Umbilical cord (tissue), 2 donors: Measurements from ENCODE around the gene MAP1LC3B. TPM values are rescaled to one million over a fixed set of nuclear protein-coding genes. Genes with fewer than 3 reads are reported as not detected.
A peak's percentile ranks its signal among the peaks of the same experiment; 100 is the strongest.

ENCODE experiments used
- DNase-seq: peaks from one replicate; pipeline ENCODE4 v3.0.0-alpha.2; 2015; ENCODE audit warnings: low spot score
- total RNA-seq: library from RNA; depleted of rRNA; stranded (reverse); fragments of >200 nt; gene quantifications from one replicate; pipeline ENCODE4 v1.2.3, GENCODE V29; 2014; ENCODE audit warnings: low replicate concordance; ENCODE audit not compliant: insufficient read depth

Gene MAP1LC3B
- total RNA-seq, 1 donor from 2014 or later, result 53.4 TPM

DNA sequence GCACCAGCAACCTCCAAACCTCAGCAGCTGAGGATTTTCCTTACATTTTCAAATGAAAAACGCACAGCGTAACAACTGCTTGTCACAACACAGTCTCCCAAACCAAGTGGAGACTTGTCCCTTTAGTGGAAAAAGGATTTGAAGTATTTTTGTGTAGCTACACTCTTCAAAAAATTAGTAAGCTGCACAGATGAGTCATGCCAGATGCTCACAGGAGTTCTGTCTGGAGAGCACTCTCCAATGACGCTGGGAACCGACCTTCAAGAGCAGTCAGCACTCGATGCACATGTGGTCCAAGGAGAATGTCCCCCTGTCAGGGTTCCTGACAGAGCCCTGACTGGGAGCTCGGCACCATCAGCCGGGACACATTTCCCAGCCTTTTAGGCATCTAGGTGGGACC lies 39.8 kb downstream of the MAP1LC3B start:
- DNase-seq, result peak; percentile 76

GRCh38 chr16:87432330-87432915 lies 40.3 kb downstream of the MAP1LC3B start:
- DNase-seq, result no peak

DNA sequence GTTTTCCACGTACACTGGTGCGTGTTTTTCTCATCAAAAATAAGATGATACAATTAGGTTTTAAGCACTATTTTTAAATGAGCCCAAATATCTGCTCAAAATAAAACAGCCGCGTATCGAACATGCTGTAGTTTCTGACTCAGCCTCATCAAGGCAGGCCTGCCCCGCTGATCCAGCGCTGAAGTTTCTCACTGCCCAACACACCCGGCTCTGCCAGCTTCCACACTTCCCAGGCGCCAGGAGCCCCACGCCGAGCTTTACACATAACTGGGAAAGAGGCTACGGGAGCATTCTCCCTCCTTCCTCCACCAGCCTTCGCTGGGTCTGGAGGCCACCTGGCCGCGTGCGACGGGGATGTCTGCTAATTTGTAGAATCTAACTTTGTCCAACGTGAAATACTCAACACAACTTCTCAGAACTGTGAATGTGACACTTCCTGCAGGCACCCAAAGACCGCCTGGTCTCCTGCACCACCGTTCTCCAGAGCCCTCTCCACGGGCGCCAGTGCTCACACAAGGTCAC lies 42.1 kb downstream of the MAP1LC3B start:
- DNase-seq, result no peak

DNA sequence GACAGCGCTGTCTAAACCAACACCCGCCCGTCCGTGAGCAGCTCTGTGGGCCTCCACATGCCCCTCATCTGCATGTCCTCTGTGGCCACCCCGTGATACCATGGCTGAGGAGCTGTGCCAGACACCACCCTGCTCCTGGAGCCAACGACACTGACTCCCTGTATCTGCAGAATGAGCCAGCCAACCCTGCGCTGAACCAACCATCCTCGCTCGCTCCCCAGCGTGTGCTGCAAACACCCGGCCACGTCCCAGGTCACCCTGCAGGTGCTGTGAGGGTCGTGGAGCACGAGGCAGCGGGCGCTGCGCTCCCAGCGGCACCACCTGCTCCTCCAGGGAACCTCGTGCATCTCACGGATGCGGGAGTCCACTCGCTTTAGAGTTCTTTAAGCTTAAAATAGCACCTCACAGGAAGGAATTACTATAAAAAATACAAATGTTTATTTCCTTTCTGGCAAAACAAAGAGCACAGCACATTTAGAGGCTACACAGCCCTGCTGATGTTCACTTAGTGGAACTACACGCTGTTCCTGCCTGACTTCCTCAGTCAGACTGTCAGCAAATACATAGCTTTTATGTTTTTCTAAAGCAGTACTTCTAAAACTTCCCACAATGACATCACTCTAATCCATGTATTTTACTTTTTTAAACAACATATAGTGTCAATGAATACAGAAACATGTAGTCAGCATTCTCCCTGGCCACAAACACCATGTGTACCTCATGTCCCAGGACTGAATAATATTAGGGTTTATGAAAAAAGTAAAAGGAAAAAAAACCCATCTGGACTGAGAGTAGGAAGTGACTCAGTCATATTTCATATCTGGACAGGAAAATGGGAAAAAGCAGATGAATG lies 43.5 kb downstream of the MAP1LC3B start:
- DNase-seq, result peak; percentile 63

DNA sequence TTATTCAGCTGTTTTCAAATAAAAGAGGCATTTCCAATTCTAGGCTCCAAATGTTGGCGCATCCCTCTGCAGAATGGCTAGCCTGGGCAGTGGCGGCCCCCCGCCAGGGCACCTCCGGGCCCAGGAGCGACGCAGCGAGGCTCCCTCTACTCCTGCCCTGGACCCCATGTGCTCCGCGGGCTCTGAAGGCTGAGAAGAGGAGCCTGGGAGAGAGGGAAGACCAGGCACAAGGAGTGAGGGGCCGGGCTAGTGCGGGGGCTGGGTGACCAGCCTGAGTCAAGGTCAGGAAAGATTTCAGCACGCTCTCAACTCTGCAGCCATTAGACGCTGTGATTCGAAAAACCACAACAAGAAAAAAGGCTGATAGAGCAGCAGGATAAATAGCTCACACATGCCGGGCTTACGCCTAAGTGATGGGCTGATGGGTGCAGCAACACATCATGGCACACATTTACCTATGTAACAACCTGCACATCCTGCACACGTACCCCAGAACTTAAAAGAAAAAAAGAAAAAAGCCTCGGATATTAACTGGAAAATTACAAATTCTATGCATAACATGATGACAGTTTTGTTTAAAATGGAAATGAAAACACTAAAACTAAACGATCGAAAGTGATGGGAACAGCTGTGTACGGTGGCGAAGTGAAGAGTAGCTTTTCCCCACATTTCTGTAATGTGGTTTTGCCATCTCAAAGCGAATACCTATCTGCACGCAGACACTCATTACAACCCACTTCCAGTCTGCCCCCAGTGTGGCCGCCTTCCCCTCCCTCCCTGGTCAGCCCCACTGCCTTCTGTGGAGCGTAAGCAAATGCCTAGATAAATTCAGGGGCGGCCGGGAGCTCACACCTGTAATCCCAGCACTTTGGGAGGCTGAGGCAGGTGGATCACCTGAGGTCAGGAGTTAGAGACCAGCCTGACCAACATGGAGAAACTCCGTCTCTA lies 44.4 kb downstream of the MAP1LC3B start:
- no peak for DNase-seq

GRCh38 chr16:87437327-87437726 lies 45.2 kb downstream of the MAP1LC3B start:
- no peak for DNase-seq

GRCh38 chr16:87437911-87438610 lies 45.9 kb downstream of the MAP1LC3B start:
- no peak for DNase-seq

- DNase-seq, result no peak
These were observed 46.5 kb downstream of the MAP1LC3B start for GRCh38 chr16:87438611-87438985.

- no peak for DNase-seq
These were observed 47.8 kb downstream of the MAP1LC3B start for GRCh38 chr16:87439926-87440325.

DNA sequence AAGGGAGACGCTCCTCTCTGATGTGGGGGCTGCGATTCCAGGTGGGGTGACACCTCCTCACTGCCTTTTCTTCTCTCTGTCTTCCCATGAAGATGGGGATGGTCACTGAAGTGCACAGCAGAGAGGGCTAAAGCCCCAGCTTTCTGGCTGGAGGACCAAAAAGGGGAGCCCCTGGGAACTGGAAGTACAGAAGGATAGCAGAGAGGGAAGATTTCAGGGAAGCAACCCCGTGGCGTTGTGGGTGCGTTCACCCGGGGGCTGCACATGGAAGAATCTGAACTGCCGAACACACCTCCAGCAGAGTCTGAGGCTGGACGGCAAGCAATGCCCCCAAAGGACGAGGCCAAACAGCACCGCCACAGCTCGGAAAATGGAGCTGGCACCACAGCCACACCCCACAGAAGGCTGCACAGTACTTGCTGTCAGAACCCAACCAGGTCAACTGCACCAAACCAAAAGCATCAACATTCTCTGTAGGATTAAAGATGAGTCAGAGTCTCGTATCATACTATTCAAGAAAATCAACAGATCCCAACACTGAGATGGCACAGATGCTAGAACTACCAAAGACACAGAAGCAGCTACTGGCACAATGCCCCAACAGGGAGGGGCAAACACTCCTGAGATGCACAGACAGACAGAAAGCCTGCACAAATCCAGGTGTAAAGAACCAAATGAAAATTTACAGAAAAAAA lies 49.9 kb downstream of the MAP1LC3B start:
- no peak for DNase-seq

GRCh38 chr16:87442581-87442966 lies 50.4 kb downstream of the MAP1LC3B start:
- no peak for DNase-seq

DNA sequence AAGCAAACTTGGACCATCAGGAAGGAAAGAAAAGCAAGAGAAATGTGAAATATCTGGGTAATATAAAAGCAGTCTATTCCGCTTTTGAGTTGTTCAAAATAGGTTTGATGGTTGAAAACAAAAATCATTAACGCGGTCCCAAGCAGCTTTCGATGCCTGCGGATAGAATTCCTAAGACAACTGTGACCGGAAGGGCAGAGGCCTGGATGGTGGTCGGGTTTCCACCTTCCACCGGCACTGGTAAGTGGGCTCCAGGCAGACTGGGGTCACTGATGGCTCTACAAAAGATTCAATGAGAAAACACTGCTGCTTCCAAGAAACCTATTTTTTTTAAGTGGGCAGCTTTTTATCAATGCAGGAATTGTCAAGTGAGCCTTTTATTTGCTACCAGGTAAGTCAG lies 50.9 kb downstream of the MAP1LC3B start:
- no peak for DNase-seq

DNA sequence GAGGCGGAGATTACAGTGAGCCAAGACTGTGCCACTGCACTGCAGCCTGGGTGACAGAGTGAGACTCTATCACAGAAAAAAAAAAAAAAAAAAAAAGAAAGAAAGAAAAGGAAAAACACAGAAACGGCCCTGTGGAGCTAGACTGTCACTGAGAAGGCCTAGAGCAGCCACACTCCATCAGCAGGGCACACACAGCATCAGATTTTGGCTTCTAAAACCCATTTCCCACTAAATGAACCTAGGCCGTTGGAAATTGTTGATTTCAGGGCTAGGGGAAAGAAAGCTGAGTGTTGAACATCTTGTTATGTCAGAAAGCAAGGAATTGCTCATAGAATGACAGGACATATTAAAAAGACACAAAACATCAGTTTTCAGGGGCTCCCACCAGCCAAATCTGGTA lies 51.8 kb downstream of the MAP1LC3B start:
- no peak for DNase-seq

GRCh38 chr16:87445486-87445885 lies 53.4 kb downstream of the MAP1LC3B start:
- DNase-seq, result peak; percentile 54

GRCh38 chr16:87446479-87446878 lies 54.3 kb downstream of the MAP1LC3B start:
- no peak for DNase-seq

- DNase-seq, result no peak
These were observed 55.2 kb downstream of the MAP1LC3B start for GRCh38 chr16:87447323-87447722.

DNA sequence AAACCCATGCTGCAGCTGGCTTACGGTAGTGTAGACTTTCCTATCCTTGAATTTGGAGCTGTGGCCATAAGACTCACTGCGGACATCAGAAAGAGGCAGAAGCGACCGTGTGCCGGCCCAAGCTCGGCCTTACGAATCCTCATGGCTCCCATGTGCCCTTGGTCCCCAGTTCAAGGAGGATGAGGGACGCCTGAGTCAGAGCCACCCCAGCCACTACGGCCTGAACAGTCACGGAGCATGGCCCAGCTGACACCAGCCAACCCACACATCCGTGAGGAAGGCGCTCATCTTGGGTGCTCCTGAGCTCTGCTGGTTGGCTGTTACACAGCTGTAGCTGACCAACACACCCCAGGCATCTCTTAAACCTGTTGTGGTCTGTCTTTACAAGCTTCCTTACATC lies 56.7 kb downstream of the MAP1LC3B start:
- no peak for DNase-seq

DNA sequence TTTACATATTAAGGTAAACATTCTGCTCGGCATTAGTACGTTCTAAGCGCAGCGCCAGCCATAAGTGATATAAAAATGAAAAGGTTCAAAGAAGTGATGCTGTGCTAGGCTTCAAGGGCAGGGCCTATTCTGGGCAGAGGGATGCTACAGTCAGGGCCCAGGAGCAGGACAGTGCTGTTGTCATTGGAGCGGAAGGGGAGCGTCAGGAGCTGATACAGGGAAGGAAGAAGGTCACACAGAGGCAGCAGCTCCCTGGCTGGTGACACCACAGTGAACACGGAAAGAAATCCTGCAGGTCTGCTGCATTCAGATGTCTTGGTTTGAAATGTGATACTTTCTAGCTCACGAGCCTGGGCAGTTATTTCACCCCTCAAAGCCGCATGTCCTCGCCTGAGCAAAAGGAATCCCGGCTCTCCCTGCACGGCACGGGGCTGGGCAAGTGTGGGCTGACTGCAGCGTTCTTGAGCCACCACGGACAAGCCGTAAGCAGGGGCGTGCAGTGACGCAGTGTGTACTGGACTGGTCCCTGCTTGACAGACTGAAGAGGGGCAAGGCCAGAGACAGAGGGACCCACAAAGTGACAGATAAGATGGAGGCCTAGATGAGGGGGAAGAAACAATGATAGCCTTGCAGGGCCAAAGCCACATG lies 59.6 kb downstream of the MAP1LC3B start:
- DNase-seq, result no peak

DNA sequence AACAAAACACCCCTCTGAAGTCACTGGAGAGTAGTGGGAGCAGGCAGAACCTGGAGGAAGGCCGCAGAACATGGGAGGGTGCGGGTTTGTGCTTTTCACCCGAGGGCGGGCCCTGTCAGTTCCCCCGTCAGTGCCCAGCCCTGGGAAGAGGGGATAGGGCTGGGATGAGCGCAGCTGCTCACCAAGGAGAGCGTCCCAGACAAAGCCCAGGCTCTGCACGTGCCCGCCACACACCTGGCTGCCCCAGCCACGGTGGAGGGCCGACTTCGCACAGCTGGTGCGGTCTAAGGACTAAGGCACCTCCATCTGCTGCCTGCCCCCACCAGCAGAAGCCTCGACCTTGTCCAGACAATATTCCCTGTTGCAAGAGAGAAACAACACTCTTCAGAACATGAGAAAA lies 61.2 kb downstream of the MAP1LC3B start:
- DNase-seq, result no peak
